T follicular helper cell (primary cell): ENCODE measurements around the gene ATP8A2.
"Not testable (repeated sequence)": the region's sequence is repeated elsewhere in the genome, so short reads cannot be mapped to it uniquely, and the experiment has no call there.

Experiments used
- DNase-seq: peaks from one replicate; pipeline ENCODE4 v3.0.0-alpha.2; 2020; ENCODE audit warnings: low read depth

ATP8A2 gene

DNA sequence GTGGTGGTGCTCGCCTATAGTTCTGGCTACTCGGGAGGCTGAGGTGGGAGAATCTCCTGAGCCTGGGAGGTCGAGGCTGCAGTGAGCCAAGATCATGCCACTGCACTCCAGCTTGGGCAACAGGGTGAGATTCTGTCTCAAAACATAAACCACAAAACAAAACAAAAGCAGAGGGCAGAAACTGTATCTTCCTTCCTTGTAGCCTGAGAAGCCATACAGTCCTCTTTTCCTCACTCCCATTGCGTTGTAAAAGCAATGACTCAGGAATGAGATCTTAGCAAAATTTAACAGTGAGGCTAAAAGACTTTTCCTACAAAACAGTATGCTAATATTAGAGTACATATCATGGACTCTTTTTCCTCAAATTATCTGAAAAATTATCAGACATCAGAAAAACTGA is 549.2 kb downstream of the ATP8A2 start:
- DNase-seq = no peak

DNA sequence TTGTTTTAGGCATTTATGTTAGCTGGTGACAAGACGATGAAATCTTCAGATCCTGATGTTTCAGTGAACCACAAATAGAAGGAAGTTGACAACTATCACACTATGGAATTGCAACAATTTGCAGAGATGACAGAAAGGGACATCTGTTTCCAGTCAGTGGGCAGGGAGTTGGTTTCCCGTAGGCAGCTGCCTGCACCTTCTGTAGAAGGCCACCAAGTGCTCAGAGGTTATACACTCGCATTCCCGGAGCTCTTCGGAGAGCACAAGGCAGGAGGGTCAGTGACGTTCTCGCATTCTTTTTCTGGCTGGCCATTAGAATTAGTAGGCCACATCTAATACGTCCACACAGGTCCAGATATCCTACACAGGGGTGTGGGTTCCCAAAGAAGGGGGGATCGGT is 550.6 kb downstream of the ATP8A2 start:
- DNase-seq = no peak

GRCh38 chr13:25923217-25924085 is 551.7 kb downstream of the ATP8A2 start:
- DNase-seq = no peak

GRCh38 chr13:25927363-25927762 is 555.6 kb downstream of the ATP8A2 start:
- DNase-seq = no peak

DNA sequence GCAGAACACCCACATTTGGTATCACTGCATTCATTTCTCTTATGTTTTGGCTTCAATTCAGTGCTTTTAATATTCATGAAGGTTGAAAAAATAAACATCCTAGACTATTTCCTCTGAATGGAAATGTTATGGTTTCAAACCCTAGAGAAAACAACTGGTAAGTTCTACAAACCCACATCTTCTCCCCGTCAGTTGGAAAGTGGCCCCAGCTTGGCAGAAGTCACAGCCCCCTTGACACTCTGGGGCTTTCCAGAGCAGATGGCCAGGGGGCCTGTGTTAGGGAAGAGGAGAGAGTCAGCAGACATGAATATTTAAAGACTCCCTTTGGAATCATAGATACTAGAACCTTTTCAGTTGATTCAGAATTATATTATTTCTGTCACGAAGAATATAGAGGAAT is 556.2 kb downstream of the ATP8A2 start:
- DNase-seq = no peak

DNA sequence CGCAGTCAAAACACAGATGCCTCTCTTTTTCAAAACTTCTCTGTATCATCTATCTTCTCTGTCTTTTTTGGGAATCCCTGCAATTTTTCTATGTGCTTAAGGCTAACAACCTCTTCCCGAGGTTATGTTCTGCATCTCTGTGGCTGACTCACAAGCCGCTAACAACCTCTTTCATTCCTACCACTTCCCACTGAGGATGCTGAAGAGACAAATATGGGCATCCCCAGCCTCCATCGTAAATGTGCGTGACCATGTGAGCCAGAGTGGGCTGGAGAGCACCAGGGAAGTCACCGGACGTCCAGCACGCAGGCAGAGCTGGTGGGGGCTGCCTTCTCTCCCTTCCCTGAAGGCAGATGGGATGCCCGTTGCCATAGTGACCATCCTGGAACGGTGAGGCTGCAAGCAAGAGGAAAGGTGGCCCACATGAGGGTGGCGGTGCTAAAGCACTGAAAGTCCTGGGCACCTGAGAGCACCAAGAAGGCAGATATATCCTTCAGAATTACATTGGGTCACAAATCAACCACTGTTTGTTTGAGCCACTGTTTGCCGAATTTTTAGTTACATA is 557.2 kb downstream of the ATP8A2 start:
- no peak for DNase-seq

- DNase-seq = no peak
These were observed 558.0 kb downstream of the ATP8A2 start for GRCh38 chr13:25929816-25930215.

DNA sequence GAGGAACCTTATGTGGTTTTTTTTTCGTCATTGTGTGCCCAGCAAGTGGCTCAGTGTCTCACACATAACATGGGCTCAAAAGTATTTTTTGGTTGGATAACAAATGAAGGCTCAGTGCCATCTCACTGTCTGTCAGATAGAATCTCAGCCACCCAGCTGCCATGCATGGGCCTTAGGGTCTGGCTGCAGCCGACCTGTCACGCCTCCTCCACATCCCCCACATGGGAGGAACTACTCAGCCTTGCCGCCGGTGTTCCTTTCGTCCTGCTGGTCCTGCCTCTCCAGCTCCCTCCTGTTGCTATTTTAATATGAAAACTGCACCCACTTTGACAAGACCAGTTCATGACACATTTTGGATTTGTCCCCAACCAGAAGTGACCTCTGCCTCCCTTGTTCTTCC is 558.9 kb downstream of the ATP8A2 start:
- DNase-seq = no peak

GRCh38 chr13:25932365-25932764 is 560.6 kb downstream of the ATP8A2 start:
- DNase-seq = no peak

DNA sequence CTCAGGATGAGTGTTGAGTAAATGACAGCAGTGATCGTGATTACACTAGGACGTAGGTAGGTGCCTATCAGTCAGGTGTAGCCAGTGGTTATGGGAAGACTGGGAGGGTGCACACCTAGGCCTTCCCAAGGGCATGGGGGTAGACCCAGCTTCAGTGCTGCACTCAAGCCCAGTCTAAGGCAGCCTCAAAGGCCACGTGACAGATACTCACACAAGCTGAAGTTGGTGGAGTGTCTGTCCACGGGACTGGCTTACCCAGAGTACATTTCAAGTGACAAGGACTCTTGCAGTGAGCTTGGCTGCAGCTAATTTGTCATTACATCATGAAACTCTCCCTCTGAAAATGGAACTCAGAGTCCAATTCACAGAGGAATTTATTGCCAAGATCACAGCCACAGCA is 561.7 kb downstream of the ATP8A2 start:
- DNase-seq = no peak

GRCh38 chr13:25934127-25934526 is 562.4 kb downstream of the ATP8A2 start:
- DNase-seq = no peak

- DNase-seq = no peak
These were observed 568.4 kb downstream of the ATP8A2 start for GRCh38 chr13:25939961-25940687.

DNA sequence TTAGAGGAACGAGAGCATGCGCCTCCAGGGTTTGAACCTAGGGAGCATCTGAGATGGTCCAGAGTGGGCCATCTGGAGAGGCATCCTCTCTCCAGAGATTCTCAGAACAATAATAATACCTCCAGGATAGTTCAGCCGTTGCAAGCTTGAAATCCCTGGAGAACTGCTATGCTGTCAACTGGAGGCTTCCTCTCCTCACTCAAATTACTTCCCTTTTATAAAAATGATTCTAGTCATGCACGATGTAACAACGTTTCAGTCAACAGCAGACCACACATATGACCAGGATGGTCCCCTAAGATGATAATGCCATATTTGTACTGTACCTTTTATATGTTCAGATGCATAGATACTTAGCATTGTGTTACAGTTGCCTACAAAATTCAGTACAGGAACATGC is 571.3 kb downstream of the ATP8A2 start:
- no peak for DNase-seq

GRCh38 chr13:25943658-25944057 is 571.9 kb downstream of the ATP8A2 start:
- no peak for DNase-seq

- no peak for DNase-seq
These were observed 573.8 kb downstream of the ATP8A2 start for GRCh38 chr13:25945596-25945995.

GRCh38 chr13:25946321-25946720 is 574.5 kb downstream of the ATP8A2 start:
- DNase-seq = no peak

- DNase-seq = no peak
These were observed 577.1 kb downstream of the ATP8A2 start for GRCh38 chr13:25948910-25949309.

DNA sequence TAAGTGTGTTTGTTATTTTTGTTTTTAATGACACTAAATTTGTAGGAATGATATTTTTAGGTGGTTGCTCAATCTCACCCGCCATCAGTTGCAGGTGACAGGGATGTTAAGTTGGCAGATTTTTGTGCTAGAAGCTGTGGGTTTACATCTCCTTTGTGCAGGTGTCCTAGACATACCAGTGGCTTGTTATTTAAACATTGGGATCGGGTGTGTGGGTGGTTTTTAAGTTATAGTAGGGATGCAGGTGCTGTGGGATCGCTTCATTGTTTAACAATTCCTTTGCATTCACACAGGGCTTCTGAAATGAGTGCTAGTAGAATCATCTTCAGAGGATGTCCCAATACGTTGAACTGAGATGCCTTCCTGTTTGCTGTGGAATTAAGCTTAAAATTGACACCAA is 580.1 kb downstream of the ATP8A2 start:
- DNase-seq = no peak

DNA sequence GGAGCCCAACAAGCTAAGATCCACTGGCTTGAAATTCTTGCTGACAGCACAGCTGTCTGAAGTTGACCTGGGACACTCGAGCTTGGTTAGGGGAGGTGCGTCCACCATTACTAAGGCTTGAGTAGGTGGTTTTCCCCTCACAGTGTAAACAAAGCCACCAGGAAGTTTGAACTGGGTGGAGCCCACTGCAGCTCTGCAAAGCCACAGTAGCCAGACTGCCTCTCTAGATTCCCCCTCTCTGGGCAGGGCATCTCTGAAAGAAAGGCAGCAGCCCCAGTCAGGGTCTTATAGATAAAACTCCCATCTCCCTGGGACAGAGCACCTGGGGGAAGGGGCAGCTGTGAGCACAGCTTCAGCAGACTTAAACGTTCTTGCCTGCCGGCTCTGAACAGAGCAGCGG is 582.3 kb downstream of the ATP8A2 start:
- not testable (repeated sequence) for DNase-seq

DNA sequence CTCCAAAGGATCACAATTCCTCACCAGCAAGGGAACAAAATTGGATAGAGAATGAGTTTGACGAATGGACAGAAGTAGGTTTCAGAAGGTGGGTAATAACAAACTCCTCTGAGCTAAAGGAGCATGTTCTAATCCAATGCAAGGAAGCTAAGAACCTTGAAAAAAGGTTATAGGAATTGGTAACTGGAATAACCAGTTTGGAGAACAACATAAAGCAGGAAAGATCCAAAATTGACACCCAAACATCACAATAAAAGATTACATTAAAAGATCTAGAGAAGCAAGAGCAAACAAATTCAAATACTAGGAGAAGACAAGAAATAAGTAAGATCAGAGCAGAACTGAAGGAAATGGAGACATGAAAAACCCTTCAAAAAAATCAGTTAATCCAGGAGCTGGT is 583.2 kb downstream of the ATP8A2 start:
- DNase-seq = not testable (repeated sequence)

DNA sequence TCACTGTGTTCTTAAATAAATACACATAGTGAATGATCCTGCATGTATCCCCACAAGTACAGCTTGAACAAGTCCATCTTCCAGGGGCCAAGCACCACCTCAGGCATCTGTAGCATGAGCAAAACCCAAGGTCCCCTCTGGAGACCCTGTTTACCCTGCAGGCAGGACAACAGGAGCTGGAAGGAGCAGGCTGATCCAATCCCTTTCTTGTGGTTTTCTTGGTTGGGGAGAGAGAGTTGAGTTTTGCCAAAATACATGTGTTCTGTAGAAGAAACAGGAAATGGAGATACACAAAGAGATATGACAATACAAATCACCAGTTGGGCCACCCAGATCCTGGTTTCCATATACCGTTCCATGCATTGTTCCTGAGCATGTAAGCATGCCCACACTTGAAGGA is 587.2 kb downstream of the ATP8A2 start:
- no peak for DNase-seq

DNA sequence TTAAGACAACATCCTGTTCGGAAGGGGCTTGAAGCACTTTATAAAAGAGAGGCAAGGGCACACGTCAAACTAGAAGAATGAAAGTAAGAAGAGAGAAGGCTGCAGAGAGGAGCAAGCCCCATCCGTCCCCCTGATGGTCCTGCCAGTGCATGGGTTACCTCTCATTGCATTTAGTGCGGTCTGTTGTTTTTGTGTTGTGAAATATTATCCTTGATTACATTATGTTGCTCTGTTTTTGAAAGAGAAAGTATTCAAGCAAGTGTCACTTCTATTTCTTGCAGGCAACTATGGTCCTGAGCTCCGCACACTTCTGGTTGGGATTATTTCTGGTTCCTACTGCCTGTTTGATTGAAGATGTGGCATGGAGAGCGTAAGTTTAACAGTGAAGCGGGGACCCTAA is 589.5 kb downstream of the ATP8A2 start:
- DNase-seq = no peak

DNA sequence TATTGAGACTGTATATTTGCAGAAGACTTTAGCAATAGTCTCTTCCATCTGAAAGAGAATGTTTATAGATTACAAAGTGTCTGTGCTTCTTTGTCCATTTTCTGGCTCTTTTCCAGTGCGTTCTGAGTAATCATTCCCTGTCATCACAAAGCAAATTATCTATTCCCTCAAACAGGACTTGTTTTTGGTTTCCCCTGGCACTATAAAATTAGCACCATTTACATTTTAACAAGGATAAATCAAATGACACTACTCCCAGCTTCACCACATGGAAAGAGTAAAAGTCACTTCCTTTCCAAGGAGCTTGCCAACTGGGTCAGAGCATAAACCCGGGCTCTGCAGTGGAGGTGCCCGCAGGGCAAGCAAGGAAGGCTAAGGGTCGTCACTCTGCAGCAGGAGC is 591.9 kb downstream of the ATP8A2 start:
- DNase-seq = no peak
